ENCODE measurements around the gene MSRB1.

MSRB1 gene

DNA sequence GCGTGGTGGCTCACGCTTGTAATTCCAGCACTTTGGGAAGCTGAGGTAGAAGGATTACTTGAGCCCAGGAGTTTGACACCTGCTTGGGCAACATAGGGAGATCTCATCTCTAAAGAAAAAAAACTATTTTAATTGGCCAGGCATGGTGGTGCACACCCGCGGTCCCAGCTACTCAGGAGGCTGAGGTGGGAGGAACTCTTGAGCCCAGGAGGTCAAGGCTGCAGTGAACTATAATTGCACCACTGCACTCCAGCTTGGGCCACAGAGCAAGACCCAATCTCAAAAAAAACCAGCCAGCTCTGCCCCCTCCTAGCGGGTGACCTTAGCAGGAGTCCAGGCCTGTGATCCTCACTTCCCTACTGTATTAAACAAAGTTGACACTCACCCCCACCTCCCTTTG is 18.9 kb downstream of the MSRB1 start:
- H3K9ac ChIP-seq (ENCODE audit: low read depth, low read length, poor library complexity, severe bottlenecking) = no peak overlapping the region
- no peaks in the 10 kb centered on the region for H3K36me3 ChIP-seq (ENCODE audit: insufficient read depth, low read length)
- no peak overlapping the region for H3K4me3 ChIP-seq (ENCODE audit: low read length, poor library complexity, severe bottlenecking)
- H2AFZ ChIP-seq (ENCODE audit: low read length) = no peak overlapping the region
- no peaks in the 10 kb centered on the region for H3K27me3 ChIP-seq (ENCODE audit: insufficient read depth, low read length, poor library complexity, severe bottlenecking)
- H3K9me3 ChIP-seq (ENCODE audit: insufficient read depth, low read depth, low read length) = no peaks in the 10 kb centered on the region
- no peaks in the 10 kb centered on the region for H4K20me1 ChIP-seq (ENCODE audit: insufficient read depth, low read length, poor library complexity, severe bottlenecking)
- H3F3A ChIP-seq (ENCODE audit: low read depth) = no peaks in the 10 kb centered on the region
- no peaks in the 10 kb centered on the region for H3K9me2 ChIP-seq (replicated peaks; ENCODE audit: low read depth, low read length)
- TF ChIP-seq, protein P1, sequence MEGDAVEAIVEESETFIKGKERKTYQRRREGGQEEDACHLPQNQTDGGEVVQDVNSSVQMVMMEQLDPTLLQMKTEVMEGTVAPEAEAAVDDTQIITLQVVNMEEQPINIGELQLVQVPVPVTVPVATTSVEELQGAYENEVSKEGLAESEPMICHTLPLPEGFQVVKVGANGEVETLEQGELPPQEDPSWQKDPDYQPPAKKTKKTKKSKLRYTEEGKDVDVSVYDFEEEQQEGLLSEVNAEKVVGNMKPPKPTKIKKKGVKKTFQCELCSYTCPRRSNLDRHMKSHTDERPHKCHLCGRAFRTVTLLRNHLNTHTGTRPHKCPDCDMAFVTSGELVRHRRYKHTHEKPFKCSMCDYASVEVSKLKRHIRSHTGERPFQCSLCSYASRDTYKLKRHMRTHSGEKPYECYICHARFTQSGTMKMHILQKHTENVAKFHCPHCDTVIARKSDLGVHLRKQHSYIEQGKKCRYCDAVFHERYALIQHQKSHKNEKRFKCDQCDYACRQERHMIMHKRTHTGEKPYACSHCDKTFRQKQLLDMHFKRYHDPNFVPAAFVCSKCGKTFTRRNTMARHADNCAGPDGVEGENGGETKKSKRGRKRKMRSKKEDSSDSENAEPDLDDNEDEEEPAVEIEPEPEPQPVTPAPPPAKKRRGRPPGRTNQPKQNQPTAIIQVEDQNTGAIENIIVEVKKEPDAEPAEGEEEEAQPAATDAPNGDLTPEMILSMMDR (conservative IDR thresholded peaks at IDR 0.05; ENCODE audit: low read length) = no peak
- no peak for TF ChIP-seq EZH2phosphoT487 (IDR thresholded peaks at IDR 0.05; ENCODE audit: borderline replicate concordance)
- H3K4me2 ChIP-seq (ENCODE audit: low read depth, low read length, poor library complexity, severe bottlenecking) = no peak overlapping the region
- H3K4me1 ChIP-seq (ENCODE audit: insufficient read depth, low read length, poor library complexity, severe bottlenecking) = no peaks in the 10 kb centered on the region
- no peaks in the 10 kb centered on the region for H3K79me2 ChIP-seq (ENCODE audit: insufficient read depth, low read length)

DNA sequence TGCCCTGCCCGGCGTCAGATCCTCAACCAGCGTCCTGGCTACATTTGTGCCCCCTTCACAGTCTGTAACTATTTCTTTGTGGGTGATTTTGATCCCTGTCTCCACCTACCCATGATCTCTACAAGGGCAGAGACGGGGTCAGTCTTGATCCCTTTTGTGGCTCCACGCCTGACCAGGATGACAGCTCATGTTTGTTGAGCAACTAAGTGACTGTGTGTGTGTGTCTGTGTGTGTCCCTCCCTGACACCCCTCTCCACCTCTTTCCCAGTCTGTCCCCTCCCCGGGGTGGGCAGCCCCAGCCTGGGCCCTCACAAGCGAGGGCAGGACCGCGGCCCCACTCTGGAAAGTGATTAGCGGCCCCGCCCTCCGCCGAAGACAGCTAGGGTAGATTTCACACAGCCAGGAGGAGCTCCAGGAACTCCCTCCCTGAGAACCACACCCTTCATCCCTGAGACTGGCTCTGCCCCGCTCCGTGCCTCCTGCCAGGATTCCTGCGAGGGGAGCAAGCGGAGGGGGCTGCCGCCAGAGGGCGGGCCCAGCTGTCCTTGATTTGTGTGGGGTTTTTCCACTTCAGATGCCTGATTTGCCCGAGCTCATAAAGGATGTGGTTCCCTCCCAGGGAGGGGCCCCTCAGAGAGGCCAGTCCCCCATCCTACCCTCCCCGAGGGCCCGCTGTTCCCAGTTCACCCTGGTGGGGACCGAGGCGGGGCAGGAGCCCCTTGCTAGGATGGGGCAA is 19.5 kb downstream of the MSRB1 start:
- Histone ChIP-seq H3K9me3 (ENCODE audit: insufficient read depth, low read depth, low read length) (no peaks in the 10 kb centered on the region), H4K20me1 (ENCODE audit: insufficient read depth, low read length, poor library complexity, severe bottlenecking) (no peaks in the 10 kb centered on the region), H3K9ac (ENCODE audit: low read depth, low read length, poor library complexity, severe bottlenecking) (no peak overlapping the region), H3K4me3 (ENCODE audit: low read length, poor library complexity, severe bottlenecking) (no peak overlapping the region), H3K36me3 (ENCODE audit: insufficient read depth, low read length) (no peaks in the 10 kb centered on the region), H3K79me2 (ENCODE audit: insufficient read depth, low read length) (no peaks in the 10 kb centered on the region), H2AFZ (ENCODE audit: low read length) (no peak overlapping the region), H3F3A (ENCODE audit: low read depth) (no peaks in the 10 kb centered on the region), H3K9me2 (replicated peaks; ENCODE audit: low read depth, low read length) (no peaks in the 10 kb centered on the region), H3K27me3 (ENCODE audit: insufficient read depth, low read length, poor library complexity, severe bottlenecking) (no peaks in the 10 kb centered on the region), H3K4me1 (ENCODE audit: insufficient read depth, low read length, poor library complexity, severe bottlenecking) (no peaks in the 10 kb centered on the region), H3K4me2 (ENCODE audit: low read depth, low read length, poor library complexity, severe bottlenecking) (no peak overlapping the region)
- no peak for TF ChIP-seq EZH2phosphoT487 (IDR thresholded peaks at IDR 0.05; ENCODE audit: borderline replicate concordance)
- TF ChIP-seq, protein P1 (conservative IDR thresholded peaks at IDR 0.05; ENCODE audit: low read length) = no peak

DNA sequence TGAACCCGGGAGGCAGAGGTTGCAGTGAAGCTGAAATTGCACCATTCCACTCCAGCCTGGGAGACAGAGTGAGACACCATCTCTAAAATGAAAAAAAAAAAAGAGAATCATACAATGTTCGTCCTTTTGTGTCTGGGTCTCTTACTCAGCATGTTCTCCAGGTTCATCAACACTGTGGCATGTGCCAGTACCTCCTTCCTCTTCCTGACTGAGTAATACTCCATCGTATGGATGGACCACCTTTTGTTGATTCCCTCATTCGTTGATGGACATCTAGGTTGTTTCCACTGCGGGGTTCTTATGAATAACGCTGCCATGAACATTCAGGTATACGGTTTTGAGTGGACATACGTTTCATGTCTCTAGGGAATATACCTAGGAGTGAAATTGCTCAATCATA is 20.6 kb downstream of the MSRB1 start:
- no peaks in the 10 kb centered on the region for H4K20me1 ChIP-seq (ENCODE audit: insufficient read depth, low read length, poor library complexity, severe bottlenecking)
- no peaks in the 10 kb centered on the region for H3K36me3 ChIP-seq (ENCODE audit: insufficient read depth, low read length)
- H3K27me3 ChIP-seq (ENCODE audit: insufficient read depth, low read length, poor library complexity, severe bottlenecking) = no peaks in the 10 kb centered on the region
- H3K79me2 ChIP-seq (ENCODE audit: insufficient read depth, low read length) = no peaks in the 10 kb centered on the region
- H3K9me2 ChIP-seq (replicated peaks; ENCODE audit: low read depth, low read length) = no peaks in the 10 kb centered on the region
- no peaks in the 10 kb centered on the region for H3F3A ChIP-seq (ENCODE audit: low read depth)
- H3K4me1 ChIP-seq (ENCODE audit: insufficient read depth, low read length, poor library complexity, severe bottlenecking) = no peaks in the 10 kb centered on the region
- no peak overlapping the region for H3K4me3 ChIP-seq (ENCODE audit: low read length, poor library complexity, severe bottlenecking)
- H3K9ac ChIP-seq (ENCODE audit: low read depth, low read length, poor library complexity, severe bottlenecking) = no peak overlapping the region
- H3K9me3 ChIP-seq (ENCODE audit: insufficient read depth, low read depth, low read length) = no peaks in the 10 kb centered on the region
- TF ChIP-seq EZH2phosphoT487 (IDR thresholded peaks at IDR 0.05; ENCODE audit: borderline replicate concordance) = no peak
- TF ChIP-seq, protein P1 (conservative IDR thresholded peaks at IDR 0.05; ENCODE audit: low read length) = no peak
- no peak overlapping the region for H2AFZ ChIP-seq (ENCODE audit: low read length)
- H3K4me2 ChIP-seq (ENCODE audit: low read depth, low read length, poor library complexity, severe bottlenecking) = no peak overlapping the region
